GM12875 (cell line): ENCODE data around the gene CNN1.
A peak's percentile ranks its signal among the peaks of the same experiment; 100 is the strongest.
"Not testable (repeated sequence)": the region's sequence is repeated elsewhere in the genome, so short reads cannot be mapped to it uniquely, and the experiment has no call there.

Source experiments
- H3K4me3 ChIP-seq: one replicate; pipeline ENCODE4 v1.5.1; 2011; ENCODE audit warnings: low read depth, low read length, control low read depth
- TF ChIP-seq, protein P1 (sequence below): IDR thresholded peaks from 2 replicates; pipeline ENCODE4 v1.5.1; 2011; ENCODE audit warnings: low read depth, mild to moderate bottlenecking, control low read depth, inconsistent platforms, low read length, moderate library complexity, borderline replicate concordance; ENCODE audit not compliant: insufficient read depth

Gene CNN1

DNA sequence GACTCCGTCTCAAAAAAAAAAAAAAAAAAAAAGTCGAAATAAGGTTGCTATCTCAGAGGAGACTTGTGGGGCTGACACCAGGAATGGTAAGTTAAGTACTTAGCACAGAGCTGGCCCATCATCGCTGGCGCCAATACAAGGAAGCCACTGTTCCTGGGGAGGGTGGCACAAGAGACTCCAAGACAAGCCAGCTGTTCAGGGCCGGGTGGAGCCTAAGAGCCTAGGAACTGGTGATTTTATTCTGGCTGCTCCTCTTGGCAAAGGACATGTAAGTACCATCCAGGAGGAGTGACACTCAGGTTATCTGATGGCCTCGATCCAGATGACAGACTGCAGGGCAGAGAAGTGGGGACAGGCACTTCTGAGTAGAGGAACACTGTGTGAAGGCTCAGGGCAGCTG lies 16.6 kb downstream of the CNN1 start:
- TF ChIP-seq, protein P1, sequence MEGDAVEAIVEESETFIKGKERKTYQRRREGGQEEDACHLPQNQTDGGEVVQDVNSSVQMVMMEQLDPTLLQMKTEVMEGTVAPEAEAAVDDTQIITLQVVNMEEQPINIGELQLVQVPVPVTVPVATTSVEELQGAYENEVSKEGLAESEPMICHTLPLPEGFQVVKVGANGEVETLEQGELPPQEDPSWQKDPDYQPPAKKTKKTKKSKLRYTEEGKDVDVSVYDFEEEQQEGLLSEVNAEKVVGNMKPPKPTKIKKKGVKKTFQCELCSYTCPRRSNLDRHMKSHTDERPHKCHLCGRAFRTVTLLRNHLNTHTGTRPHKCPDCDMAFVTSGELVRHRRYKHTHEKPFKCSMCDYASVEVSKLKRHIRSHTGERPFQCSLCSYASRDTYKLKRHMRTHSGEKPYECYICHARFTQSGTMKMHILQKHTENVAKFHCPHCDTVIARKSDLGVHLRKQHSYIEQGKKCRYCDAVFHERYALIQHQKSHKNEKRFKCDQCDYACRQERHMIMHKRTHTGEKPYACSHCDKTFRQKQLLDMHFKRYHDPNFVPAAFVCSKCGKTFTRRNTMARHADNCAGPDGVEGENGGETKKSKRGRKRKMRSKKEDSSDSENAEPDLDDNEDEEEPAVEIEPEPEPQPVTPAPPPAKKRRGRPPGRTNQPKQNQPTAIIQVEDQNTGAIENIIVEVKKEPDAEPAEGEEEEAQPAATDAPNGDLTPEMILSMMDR = no peak

DNA sequence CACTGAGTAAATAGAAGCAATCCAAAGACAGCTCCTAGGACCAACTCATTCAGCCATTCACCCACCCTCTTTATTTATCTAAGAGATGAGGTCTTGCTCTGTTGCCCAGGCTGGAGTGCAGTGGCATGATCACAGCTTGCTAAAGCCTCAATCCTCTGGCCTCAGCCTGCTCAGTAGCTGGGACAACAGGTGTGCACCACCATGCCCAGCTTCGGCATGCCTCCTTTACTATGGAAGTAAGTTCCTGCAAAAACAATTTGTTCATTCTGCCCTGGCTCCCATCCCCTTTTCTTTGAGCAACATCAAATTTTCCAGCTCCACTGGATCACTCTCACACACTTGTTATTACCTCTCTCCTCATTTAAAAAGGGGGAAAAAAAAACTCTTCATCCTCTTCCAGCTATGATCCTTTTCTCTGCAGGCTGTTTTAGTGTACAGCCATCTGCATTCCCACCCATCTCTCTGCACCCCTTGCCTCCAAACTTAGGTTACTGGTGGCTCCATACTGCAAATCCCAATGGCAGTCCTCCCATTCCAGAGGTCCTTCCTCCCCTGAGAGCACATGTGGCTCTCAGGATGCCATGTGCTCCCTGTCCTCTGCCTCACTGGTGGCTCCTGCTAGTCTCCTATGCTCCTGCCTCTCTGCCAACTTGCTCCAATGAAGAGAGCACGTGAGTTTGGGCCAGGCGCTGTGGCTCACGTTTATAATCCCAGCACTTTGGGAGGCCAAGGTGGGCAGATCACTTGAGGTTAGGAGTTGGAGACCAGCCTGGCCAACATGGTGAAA lies 18.2 kb downstream of the CNN1 start:
- TF ChIP-seq, protein P1 = no peak
- H3K4me3 ChIP-seq = no peak overlapping the region

More for the DNA sequence above, 16.6 kb downstream of the CNN1 start:
- H3K4me3 ChIP-seq = no peak overlapping the region

DNA sequence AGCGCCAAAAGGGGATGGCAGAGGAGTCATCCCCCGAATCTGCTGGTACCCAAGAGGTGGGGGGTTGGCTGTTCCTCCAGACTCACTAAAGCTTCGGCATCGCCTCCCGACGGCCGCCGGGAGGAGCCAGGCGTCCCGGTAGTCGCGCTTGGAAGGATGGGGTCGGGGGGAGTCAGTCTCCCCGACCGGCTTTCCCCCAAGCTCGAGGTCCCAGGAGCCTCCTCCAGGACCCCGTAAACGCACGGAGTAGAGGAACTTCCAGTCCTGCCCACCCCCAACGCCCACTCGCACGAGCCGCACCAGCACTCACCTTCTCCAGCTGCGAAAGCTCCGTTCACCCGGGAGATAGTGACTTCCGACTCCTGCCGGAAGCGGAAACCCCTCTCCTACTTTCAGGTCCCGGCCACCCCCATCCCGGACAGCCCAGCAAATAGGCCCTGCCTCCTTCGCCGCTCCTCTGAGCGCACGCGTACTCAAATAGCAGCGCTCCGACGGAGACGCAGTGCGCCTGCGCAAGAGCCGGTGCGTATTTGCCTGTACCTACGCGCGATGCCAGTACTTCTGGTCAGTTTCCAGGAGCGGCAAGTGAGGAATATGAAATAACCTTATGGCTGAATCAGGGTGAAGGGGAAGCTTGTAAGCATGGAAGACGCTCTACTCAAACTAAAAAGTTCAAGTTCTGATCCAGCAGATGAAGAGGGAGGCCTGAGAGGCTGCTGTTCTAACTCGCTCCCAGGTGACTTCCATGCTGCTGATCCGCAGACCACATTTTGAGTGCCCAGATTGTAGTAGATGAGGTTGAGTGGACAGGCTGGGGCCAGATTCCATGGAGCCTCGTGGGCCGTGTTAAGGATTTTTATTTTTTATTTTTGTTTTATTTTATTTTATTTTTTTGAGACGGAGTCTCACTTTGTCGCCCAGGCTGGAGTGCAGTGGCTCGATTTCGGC lies 20.5 kb downstream of the CNN1 start, which contains the start of gene ELOF1:
Gene ELOF1 (minus strand): TSS at position 350 of the 948 bp plus-strand sequence. CDS start 4,883 bp downstream, outside the sequence.
- TF ChIP-seq, protein P1 = no peak
- peak within 1 kb of the TSS; percentile 74 for H3K4me3 ChIP-seq

DNA sequence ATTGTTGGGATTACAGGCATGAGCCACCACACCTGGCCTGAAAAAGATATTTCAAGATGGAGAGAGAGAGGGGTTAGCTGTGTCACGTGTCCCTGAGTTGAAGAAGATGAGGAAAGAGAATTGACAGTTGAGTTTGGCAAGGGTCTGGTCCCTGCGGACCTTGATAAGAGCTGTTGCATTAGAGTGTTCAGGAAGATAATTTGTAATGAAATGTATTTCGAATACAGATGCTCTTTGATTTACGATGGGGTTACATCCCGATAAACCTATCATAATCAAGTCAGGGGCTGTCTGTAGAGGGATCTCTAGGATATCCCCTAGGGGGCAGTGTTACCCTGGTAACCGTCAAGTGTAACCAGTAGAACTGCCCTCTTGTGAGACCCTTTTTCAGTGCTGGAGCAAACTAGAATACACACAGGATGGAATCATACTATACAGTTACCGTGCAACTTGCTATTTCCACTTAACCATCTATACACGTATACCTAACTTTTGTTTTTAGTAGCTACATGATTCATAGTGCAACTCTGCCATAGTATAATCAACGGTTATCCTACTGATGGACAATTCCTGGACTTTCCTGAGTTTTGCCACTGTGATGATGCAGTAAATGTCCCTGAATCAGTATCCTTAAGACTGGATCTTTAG lies 21.9 kb downstream of the CNN1 start:
- TF ChIP-seq, protein P1 = peak; percentile 63; the same call in 1 of the 2 replicates
- peak overlapping the region; percentile 41 for H3K4me3 ChIP-seq

DNA sequence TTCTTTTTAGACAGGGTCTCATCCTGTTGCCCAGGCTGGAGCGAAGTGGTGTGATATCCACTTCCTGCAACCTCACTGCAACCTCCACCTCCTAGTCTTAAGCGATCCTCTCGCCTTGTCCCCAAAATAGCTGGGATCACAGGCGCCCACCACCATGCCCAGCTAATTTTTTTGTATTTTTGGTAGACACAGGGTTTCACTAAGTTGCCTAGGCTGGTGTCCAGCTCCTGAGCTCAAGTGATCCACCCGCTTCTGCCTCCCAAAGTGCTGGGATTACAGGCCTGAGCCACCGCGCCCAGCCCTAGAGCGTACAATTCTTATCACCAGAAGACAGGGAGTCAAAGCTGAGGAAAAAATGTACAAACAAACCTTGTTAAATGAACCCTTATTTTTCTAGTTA lies 24.9 kb downstream of the CNN1 start:
- TF ChIP-seq, protein P1 = no peak
- no peak overlapping the region for H3K4me3 ChIP-seq

DNA sequence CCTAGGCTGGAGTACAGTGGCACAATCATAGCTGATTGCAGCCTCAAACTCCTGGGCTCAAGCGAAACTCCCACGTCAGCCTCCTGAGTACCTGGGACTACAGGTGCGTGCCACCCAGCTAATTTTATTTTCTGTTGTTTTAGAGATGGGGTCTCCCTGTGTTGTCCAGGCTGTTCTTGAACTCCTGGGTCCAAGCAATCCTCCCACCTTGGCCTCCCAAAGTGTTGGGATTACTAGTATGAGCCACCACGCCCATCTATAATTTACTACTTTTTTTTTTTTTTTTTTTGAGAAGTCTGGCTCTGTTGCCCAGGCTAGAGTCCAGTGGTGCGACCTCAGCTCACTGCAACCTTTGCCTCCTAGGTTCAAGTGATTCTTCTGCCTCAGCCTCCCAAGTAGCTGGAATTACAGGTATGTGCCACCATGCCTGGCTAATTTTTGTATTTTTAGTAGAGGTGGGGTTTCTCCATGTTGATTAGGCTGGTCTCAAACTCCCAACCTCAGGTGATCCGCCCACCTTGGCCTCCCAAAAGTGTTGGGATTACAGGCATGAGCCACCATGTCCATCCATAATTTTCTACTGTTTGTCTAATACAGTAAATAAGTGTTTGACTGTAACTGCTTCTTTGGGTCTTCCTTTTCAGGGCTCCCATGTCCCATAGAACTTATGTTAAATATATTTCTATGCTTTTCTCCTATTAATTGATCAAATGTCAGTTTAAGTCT lies 25.6 kb downstream of the CNN1 start:
- H3K4me3 ChIP-seq = not testable (repeated sequence)

DNA sequence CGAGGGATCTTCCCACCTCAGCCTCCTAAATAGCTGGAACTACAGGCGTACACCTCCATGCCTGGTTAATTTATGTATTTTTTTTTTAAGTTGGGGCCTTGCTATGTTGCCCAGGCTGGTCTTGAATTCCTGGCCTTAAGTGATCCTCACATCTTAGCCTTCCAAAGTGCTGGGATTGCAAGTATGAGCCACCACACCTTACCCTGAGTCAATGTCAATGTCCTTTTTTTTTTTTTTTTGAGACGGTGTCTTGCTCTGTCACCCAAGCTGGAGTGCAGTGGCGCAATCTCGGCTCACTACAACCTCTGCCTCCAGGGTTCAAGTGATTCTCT lies 27.0 kb downstream of the CNN1 start:
- H3K4me3 ChIP-seq = not testable (repeated sequence)
